Frontal cortex (tissue), 4 donors: ENCODE measurements around the gene LIMS1. TPM values are rescaled to one million over a fixed set of nuclear protein-coding genes. Genes with fewer than 3 reads are reported as not detected.
"Not testable (repeated sequence)": the region's sequence is repeated elsewhere in the genome, so short reads cannot be mapped to it uniquely, and the experiment has no call there.

ENCODE experiments used
- DNase-seq, 2 donors: peaks; one replicate each; pipeline ENCODE4 v3.0.0; 2012; ENCODE audit warnings: low spot score in 2 of 2
- FAIRE-seq: peaks from 2 replicates; lab custom pipeline; 2012; peaks lifted over from hg19 to GRCh38; lab: Jason Lieb, UNC
- total RNA-seq: library from RNA; depleted of rRNA; stranded (reverse); fragments of >200 nt; gene quantifications from one replicate; pipeline ENCODE4 v1.2.3, GENCODE V29; 2014
- donor health status: control.
- donor health status: control.
- donor health status: control.

The LIMS1 gene
- total RNA-seq, 1 donor from 2014 or later: 11.8 TPM

DNA sequence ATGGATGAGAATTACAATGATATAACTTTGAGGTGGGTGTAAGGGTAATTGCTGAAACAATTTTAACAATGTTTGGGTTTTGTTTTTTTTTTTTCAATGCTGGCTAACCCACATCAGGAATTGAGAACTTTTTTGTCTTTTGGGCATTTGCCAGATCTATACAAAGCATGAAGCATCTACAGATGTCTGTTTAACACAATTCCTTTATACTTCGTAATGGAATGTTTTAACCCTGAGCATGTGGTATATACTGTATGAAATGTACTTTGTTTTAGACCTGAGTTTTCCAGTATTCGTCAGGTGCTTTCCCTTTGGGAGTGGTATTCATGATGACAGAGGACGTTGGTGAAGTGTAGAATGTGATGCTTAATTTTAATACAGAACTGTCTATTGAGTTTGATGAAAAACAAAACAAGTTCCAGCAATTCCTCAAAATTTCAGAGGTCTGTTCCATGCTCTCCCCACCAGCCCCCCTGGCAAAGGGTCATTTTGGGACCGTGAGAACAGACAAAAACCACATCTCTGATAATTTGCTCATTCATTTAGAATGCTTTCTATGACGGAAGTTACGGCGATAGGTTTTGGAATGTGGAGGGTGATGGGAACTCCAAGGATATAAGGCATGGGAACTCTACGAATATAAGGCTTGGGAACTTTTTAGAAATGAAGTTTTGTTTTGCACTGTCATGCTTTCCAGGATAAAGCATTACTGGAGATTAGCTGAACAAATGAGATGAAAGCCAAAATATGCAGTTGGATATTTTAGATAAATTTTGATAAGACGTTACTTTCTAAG is 14.1 kb downstream of the LIMS1 start:
- no peak for DNase-seq
- FAIRE-seq: no peak

DNA sequence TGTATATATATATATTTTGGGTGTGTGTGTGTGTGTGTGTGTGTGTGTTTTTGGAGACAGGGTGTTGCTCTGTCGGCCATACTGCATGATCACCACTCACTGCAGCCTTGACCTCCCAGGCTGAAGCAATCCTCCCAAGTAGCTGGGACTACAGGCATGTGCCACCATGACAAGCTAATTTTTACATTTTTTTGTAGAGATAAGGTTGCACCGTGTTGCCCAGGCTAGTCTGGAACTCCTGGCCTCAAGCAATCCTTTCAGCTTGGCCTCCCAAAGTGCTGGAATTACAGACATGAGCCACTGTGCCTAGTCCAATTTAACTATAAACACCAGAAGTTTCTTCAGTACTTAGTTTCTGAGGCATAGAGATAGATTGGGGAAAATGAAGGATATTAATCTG is 18.3 kb downstream of the LIMS1 start:
- no peak for FAIRE-seq
- no peak for DNase-seq

- no peak for DNase-seq
- FAIRE-seq: no peak
Measured at GRCh38 chr2:108553209-108553919, 19.1 kb downstream of the LIMS1 start.

DNA sequence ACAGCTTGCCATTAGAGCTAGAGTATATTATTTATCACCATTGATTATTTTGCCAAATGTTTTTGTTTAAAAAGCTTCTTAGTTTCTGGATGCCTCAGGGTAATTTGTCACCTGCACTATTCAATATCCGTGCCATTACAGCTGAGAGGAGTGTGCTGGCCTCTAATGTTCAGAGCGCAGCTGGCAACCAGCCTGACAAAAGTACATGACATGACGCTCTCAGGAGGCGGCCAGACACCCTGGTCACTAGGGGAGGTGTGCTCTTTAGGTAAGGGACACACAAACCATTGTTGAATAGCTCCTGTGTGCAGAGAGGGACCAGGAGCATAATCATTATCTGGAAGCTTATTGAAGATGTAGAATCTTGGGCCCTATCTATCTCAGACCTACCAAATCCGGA is 20.3 kb downstream of the LIMS1 start:
- FAIRE-seq (no peak), DNase-seq (no peak)

GRCh38 chr2:108555572-108555971 is 21.3 kb downstream of the LIMS1 start:
- no peak for DNase-seq
- FAIRE-seq: no peak

DNA sequence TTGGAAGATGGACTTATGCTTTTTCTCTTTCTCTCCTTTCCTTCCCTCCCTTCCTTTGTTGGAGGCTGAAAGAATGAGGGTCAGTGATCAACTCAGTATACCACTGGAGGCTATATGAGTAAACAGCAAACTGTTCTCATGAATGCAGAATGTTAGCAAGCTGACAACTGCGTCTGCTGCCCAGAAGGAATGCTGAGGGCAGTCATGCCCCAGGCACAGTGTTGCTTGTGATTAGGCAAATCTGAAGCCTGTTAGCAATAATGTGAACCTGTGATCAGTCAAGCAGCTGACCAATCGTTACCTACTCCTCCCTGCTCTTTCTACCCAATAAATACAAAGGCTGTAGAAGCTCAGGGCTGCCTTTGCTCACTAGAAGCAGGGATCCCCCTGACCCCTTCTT is 22.3 kb downstream of the LIMS1 start:
- FAIRE-seq, DNase-seq: not testable (repeated sequence)

DNA sequence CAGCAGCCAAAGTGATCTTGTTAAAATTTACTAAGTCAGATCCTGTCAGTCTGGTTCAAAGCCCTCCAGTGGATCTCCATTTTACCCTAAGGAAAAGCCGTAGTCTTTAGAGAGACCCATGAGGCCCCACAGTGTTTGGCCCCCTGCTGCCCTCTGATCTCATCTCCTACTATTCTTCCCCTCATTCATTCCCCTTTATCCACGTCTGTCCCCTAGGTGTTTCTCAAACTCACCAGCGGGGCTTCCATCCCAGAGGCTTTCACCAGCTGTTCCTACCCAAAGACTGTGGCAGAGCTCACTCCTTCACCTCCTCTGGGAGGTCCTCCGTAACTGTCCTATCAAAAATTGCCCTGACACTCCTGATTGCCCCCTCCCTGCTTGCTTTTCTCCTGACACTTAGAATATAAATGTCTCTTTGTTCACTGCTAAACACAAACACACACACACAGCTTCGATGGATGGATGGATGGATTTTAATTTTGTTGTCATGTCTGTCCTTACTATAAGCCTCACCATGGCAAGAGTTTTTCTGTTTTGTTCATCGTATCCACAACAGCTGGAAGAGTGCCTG is 26.1 kb downstream of the LIMS1 start:
- no peak for DNase-seq
- no peak for FAIRE-seq

- DNase-seq (no peak), FAIRE-seq (no peak)
Measured at GRCh38 chr2:108560895-108561530, 26.7 kb downstream of the LIMS1 start.

- FAIRE-seq (no peak), DNase-seq (no peak)
Measured at GRCh38 chr2:108562274-108562673, 28.0 kb downstream of the LIMS1 start.

DNA sequence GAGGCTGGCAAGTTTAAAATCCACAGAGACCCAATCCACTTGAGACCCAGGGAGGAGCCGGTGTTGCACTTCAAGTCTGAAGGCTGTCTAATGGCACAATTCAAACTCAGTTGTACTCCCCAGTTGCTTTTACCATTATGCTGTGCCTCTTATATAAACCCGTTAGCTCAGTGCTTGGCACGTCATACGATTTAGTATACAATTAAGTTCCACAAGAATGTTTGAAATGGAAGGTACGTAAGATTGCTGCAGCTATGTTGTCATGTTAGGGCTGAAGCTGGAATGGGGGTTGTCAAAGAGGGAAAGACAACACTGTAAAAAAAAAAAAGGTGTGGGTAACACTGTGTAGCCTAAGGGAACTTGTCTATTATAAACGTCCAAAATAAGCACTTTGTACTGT is 30.2 kb downstream of the LIMS1 start:
- FAIRE-seq: no peak
- DNase-seq: no peak

DNA sequence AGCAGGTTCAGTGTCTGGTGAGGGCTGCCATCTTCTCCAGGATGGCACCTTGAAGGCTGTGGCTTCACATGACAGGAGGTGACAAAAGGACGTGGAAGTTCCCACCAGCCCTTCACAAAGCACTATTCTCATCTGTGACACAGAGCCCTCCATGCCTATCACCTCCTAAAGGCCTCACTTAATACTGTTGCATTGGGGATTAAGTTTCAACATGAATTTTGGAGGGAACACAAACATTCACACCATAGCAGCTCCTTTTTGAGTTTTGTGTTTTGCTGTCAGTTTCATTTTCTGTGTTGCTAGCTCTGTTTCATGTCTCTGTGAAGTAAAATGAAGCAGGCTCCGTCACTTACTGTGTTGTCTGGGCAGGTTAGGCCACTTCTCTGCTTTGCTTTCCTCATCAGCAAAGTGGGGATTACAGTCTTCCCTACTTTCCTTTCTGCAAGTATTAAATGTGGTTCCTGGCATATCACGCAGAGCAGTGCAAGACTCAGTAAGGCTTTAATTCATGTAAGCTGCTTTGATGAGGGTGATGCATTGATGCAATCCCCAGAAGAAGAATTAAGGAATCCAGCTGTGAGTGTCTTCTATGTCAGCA is 31.6 kb downstream of the LIMS1 start:
- no peak for DNase-seq
- no peak for FAIRE-seq

DNA sequence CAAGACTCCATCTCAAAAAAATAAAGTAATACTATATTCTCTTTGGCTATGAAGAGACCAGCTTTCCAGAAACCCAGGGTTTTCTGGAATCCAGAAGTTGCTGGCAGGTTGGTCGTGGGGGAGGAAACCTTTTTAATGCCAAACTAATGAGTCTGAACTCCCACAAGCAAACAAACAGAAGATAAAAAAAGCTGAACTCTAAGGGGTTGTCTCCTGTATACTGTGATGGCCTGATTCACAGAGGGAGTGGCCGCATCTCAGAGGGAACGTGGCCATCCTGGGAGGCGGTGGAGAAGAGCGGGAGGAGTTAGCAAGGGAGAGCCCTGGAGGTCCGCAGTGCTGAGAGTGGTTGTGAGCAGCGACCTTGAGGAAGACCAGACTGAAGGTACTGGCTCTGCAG is 36.1 kb downstream of the LIMS1 start:
- DNase-seq (no peak), FAIRE-seq (no peak)

DNA sequence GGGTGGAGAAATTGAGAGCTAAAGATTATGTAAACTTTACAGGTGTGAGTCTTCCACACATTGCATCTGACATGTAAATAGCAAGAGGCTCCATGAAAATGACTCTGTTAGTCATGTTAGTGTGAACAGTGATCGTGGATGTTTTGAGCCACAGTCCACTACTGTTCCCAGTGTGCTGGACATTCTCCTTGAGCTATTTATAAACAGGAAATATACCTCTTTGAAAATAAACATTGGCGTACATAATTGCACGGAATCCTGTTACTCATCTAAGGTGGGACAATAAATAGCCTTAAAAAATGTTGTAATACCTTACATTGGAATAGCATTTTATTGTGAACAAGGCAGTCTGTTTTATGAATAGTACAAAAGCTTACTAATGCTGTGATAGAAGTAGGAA is 37.0 kb downstream of the LIMS1 start:
- no peak for DNase-seq
- no peak for FAIRE-seq

DNA sequence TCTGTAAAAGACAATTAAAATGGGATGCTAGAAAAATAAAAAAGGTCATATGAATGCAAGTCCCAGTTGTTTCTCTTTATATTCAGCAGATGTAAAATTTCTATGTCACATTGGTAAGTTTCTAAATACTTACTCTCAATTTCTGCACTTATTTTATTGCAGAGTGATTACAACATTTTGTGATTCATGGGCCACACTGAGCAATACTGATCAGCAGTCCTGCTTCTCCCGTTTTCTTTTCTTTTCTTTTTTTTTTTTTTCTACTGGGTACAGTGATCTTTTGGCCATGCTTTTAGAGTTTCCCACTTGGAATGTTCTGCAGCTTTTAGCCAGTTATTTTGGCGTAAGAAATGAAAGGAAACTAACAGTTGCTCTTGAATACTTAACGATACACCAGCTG is 38.8 kb downstream of the LIMS1 start:
- FAIRE-seq: no peak
- DNase-seq: no peak

DNA sequence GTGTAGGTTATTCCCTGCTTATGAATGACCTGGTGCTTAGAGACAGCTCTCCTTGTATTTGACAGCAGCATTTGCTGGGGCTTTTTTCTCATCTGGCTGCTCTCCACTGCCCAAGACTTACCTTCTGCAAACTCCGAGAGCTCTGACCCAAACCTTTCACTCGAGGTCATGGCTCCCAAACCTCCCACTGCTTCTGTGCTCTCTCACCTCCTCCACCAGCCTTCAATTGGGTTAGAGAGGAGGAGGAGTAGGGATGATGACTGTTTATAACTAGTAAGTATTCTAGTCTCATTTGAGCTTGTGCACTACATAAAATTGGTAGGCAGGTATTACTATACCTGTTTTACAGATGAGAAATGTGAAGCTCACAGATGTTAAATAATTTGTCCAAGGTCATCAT is 40.1 kb downstream of the LIMS1 start:
- DNase-seq: no peak
- FAIRE-seq: no peak

DNA sequence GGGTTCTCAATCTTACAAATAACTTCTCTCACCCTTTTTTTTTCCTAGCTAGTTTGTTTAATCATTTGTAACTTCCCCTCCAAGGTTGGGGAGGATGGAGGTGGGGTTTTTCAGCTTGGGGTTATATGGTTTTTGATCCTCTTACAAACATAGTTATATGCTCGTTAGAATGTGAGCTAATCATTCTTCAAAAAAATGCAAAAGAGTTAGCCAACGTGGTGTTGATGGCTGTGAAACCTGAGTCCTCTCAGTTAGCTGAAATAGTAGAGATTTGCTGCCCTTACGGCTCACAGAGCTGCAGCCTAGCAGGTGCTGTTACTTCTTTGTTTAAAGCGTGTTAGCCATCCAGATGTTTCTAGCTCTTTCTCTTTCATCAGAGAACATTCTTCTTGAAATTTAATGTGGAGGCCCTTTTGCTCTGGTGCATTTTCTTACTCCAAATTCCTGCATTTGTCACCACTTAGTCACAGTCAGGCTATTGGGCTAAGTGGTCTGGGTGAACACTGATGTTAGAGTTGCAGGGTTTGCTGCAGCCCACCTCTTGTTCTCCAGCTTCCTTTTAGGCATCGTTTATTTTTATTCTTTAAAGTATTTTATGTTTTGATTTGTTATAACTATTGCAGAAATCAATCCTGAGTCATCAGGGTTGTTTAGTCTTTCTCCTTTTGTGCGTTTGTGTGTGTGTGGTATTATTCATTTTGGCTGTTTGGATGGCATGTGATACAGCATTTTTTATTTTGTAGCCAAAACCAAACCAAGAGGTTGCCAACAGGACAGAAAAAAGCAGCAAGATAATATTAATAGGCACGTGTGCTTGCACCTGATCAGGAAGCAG is 41.1 kb downstream of the LIMS1 start:
- no peak for DNase-seq

DNA sequence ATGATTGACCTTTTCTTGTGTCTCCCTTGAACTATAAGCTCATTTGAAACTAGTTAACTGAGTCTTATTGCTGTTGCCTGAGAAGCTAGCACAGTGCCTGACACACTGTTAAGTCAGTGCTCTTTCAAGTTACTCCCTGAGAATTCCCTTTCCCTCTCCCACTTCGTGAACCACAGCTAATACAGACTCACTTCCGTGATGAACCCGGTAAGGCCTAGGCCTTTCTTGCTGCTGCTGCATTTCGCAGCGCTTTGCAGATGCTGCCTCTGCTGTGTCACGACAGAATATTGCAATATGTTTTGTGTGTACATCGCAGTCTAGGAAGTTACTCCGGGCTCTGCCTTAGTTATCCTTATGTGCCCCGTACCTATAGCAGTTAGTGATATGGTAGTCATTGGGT is 42.8 kb downstream of the LIMS1 start:
- FAIRE-seq (no peak), DNase-seq (no peak)

More for the DNA sequence above, 41.1 kb downstream of the LIMS1 start:
- no peak for FAIRE-seq

- DNase-seq: no peak
- no peak for FAIRE-seq
Measured at GRCh38 chr2:108579623-108580022, 45.4 kb downstream of the LIMS1 start.

GRCh38 chr2:108580050-108580449 is 45.8 kb downstream of the LIMS1 start:
- FAIRE-seq (no peak), DNase-seq (no peak)
